DND-41 (cell line): Measurements from ENCODE around the gene SNAI3.

Source experiments
- ATAC-seq: fragments of 200-7000 bp; cut with Tn5 transposase; 3 replicates; pipeline ENCODE4 v1.9.1; 2021; ENCODE audit warnings: low read depth; ENCODE audit not compliant: insufficient read depth
- DNase-seq: peaks from one replicate; pipeline ENCODE4 v3.0.0-alpha.2; 2020
- H2AFZ ChIP-seq: 2 replicates; pipeline ENCODE4 v1.6.0; 2012; ENCODE audit warnings: low read depth, low read length
- H3K27ac ChIP-seq: 2 replicates; pipeline ENCODE4 v1.5.1; 2012; ENCODE audit warnings: low read length, inconsistent platforms
- H3K27me3 ChIP-seq: fragments of 200-600 bp; sonication (generic); 2 replicates; pipeline ENCODE4 v1.6.0; 2012; ENCODE audit warnings: low read length, mild to moderate bottlenecking, inconsistent platforms; ENCODE audit not compliant: insufficient read depth, poor library complexity
- H3K36me3 ChIP-seq: 2 replicates; pipeline ENCODE4 v1.5.1; 2012; ENCODE audit warnings: low read length, inconsistent platforms; ENCODE audit not compliant: insufficient read depth
- H3K4me1 ChIP-seq: 2 replicates; pipeline ENCODE4 v1.5.1; 2012; ENCODE audit warnings: mild to moderate bottlenecking, low read length; ENCODE audit not compliant: insufficient read depth
- H3K4me2 ChIP-seq: 2 replicates; pipeline ENCODE4 v1.6.0; 2012; ENCODE audit warnings: mild to moderate bottlenecking, moderate library complexity, low read length, inconsistent platforms; ENCODE audit not compliant: insufficient read depth
- H3K4me3 ChIP-seq, 2 experiments: fragments of 200-600 bp in 1 of 2; shearing (Covaris generic) in 1 of 2; 2 replicates each; pipeline ENCODE4 v1.5.1; 2012 to 2016; ENCODE audit warnings: inconsistent platforms in 2 of 2, low read length in 2 of 2, mild to moderate bottlenecking in 2 of 2, low read depth in 1 of 2, moderate library complexity in 1 of 2
- H3K79me2 ChIP-seq: 2 replicates; pipeline ENCODE4 v1.6.0; 2012; ENCODE audit warnings: low read length, inconsistent platforms; ENCODE audit not compliant: insufficient read depth
- H3K9ac ChIP-seq: 2 replicates; pipeline ENCODE4 v1.6.0; 2012; ENCODE audit warnings: low read depth, mild to moderate bottlenecking, inconsistent platforms, low read length, moderate library complexity
- H3K9me3 ChIP-seq: 2 replicates; pipeline ENCODE4 v1.5.1; 2012; ENCODE audit warnings: low read length, moderate library complexity, mild to moderate bottlenecking, inconsistent platforms; ENCODE audit not compliant: insufficient read depth, severe bottlenecking
- H4K20me1 ChIP-seq: 2 replicates; pipeline ENCODE4 v1.6.0; 2012; ENCODE audit warnings: low read length; ENCODE audit not compliant: insufficient read depth
- CTCF ChIP-seq: IDR thresholded peaks from 2 replicates; pipeline ENCODE4 v1.5.1; 2012; ENCODE audit warnings: borderline replicate concordance, low read length, moderate library complexity, mild to moderate bottlenecking; ENCODE audit not compliant: poor library complexity, severe bottlenecking; ENCODE audit errors: extremely low read depth
- EZH2 ChIP-seq: IDR thresholded peaks from 3 replicates; pipeline ENCODE4 v1.6.1; 2012; ENCODE audit warnings: borderline replicate concordance, low read depth, mild to moderate bottlenecking, moderate library complexity, low read length, inconsistent platforms; ENCODE audit not compliant: severe bottlenecking

The SNAI3 gene

GRCh38 chr16:88655053-88655732 is 31.1 kb downstream of the SNAI3 start:
- peaks cover 53% of the 10 kb centered on the region for H4K20me1 ChIP-seq
- H3K9me3 ChIP-seq, result no peaks in the 10 kb centered on the region
- no peak overlapping the region for H3K4me2 ChIP-seq
- TF ChIP-seq CTCF, result no peak
- no peak for TF ChIP-seq EZH2
- H3K4me1 ChIP-seq, result peaks cover 16% of the 10 kb centered on the region
- DNase-seq, result no peak
- H3K9ac ChIP-seq, result no peak overlapping the region
- no peaks in the 10 kb centered on the region for H3K27me3 ChIP-seq
- H3K27ac ChIP-seq, result no peak overlapping the region
- peaks cover 34% of the 10 kb centered on the region for H3K79me2 ChIP-seq
- no peak overlapping the region for H3K4me3 ChIP-seq
- peaks cover 81% of the 10 kb centered on the region for H3K36me3 ChIP-seq
- H2AFZ ChIP-seq, result no peak overlapping the region
- ATAC-seq, result no peak

- no peak for ATAC-seq
- H3K79me2 ChIP-seq, result peaks cover 34% of the 10 kb centered on the region
- no peak for TF ChIP-seq EZH2
- TF ChIP-seq CTCF, result no peak
- no peak for DNase-seq
- no peaks in the 10 kb centered on the region for H3K9me3 ChIP-seq
- H4K20me1 ChIP-seq, result peaks cover 58% of the 10 kb centered on the region
- H3K4me2 ChIP-seq, result no peak overlapping the region
- peaks cover 80% of the 10 kb centered on the region for H3K36me3 ChIP-seq
- no peak overlapping the region for H2AFZ ChIP-seq
- no peak overlapping the region for H3K4me3 ChIP-seq
- no peak overlapping the region for H3K9ac ChIP-seq
- H3K4me1 ChIP-seq, result peaks cover 23% of the 10 kb centered on the region
- H3K27me3 ChIP-seq, result no peaks in the 10 kb centered on the region
- no peak overlapping the region for H3K27ac ChIP-seq
These were observed 31.8 kb downstream of the SNAI3 start for GRCh38 chr16:88654363-88655052.

- Histone ChIP-seq H3K79me2 (peaks cover 32% of the 10 kb centered on the region), H3K4me3 (no peak overlapping the region), H3K9me3 (no peaks in the 10 kb centered on the region), H3K36me3 (peaks cover 79% of the 10 kb centered on the region), H2AFZ (no peak overlapping the region), H3K27ac (no peak overlapping the region), H3K4me2 (no peak overlapping the region), H3K9ac (no peak overlapping the region), H3K4me1 (peaks cover 26% of the 10 kb centered on the region), H3K27me3 (no peaks in the 10 kb centered on the region), H4K20me1 (peaks cover 57% of the 10 kb centered on the region)
- no peak for DNase-seq
- TF ChIP-seq CTCF (no peak), EZH2 (no peak)
- no peak for ATAC-seq
These were observed 32.5 kb downstream of the SNAI3 start for GRCh38 chr16:88653596-88654362.
